Natural killer cell treated with Interleukin-12 subunit alpha and Interleukin-12 subunit beta and Interleukin-15 and Interleukin-18, amount 100 ng/mL, for 72 hours (primary cell): Measurements from ENCODE around the gene GRID2. TPM values are rescaled to one million over a fixed set of nuclear protein-coding genes. Genes with fewer than 3 reads are reported as not detected.

Experiments
- ATAC-seq, 2 donors: fragments of 150-1000 bp; cut with Tn5 transposase in 1 of 2; sonication (Bioruptor Pico), chemical (Tn5 transposase) in 1 of 2; 2 replicates each; pipeline ENCODE4 v1.10.0; 2021
- DNase-seq: peaks from one replicate; pipeline ENCODE4 v3.0.0; 2022; ENCODE audit warnings: low spot score
- H3K27ac Mint-ChIP-seq, 2 donors: 1 replicate in 1 of 2; 2 replicates in 1 of 2; pipeline ENCODE4 v1.8.0; 2022; ENCODE audit warnings: mixed read lengths in 2 of 2, mild to moderate bottlenecking in 1 of 2, moderate library complexity in 1 of 2
- H3K27me3 Mint-ChIP-seq, 2 donors: 1 replicate in 1 of 2; 2 replicates in 1 of 2; pipeline ENCODE4 v1.8.0; 2022; ENCODE audit warnings: mixed read lengths in 2 of 2
- H3K36me3 Mint-ChIP-seq: one replicate; pipeline ENCODE4 v1.8.0; 2022; ENCODE audit warnings: mixed read lengths
- H3K4me1 Mint-ChIP-seq, 2 donors: 1 replicate in 1 of 2; 2 replicates in 1 of 2; pipeline ENCODE4 v1.8.0; 2022; ENCODE audit warnings: low read depth in 2 of 2, mixed read lengths in 2 of 2, mild to moderate bottlenecking in 1 of 2
- H3K4me3 Mint-ChIP-seq: one replicate; pipeline ENCODE4 v1.8.0; 2022; ENCODE audit warnings: mixed read lengths
- H3K9me3 Mint-ChIP-seq: 2 replicates; pipeline ENCODE4 v1.8.0; 2022; ENCODE audit warnings: mixed read lengths
- total RNA-seq, 2 donors: library from RNA; stranded (reverse); gene quantifications; one replicate each; pipeline ENCODE4 v1.2.3, GENCODE V29; 2022

The GRID2 gene
- total RNA-seq, 2 donors from 2014 or later: not detected

- H3K27ac Mint-ChIP-seq: no peak overlapping the region
- H3K27me3 Mint-ChIP-seq: no peaks in the 10 kb centered on the region
- H3K9me3 Mint-ChIP-seq: peaks cover 3% of the 10 kb centered on the region
- no peak overlapping the region for H3K4me3 Mint-ChIP-seq
- peaks cover 6% of the 10 kb centered on the region for H3K36me3 Mint-ChIP-seq
- H3K4me1 Mint-ChIP-seq: no peaks in the 10 kb centered on the region
- ATAC-seq (no peak), DNase-seq (no peak)
These were observed 353.9 kb downstream of the GRID2 start for GRCh38 chr4:92657695-92658094.

- no peak for ATAC-seq
- Mint-ChIP-seq H3K27me3 (no peaks in the 10 kb centered on the region), H3K4me3 (no peak overlapping the region), H3K9me3 (peaks cover 3% of the 10 kb centered on the region), H3K4me1 (no peaks in the 10 kb centered on the region), H3K27ac (no peak overlapping the region), H3K36me3 (peaks cover 6% of the 10 kb centered on the region)
- DNase-seq: no peak
These were observed 354.6 kb downstream of the GRID2 start for GRCh38 chr4:92658318-92658717.

- Mint-ChIP-seq H3K4me3 (no peak overlapping the region), H3K27ac (no peak overlapping the region), H3K4me1 (no peaks in the 10 kb centered on the region), H3K9me3 (peaks cover 20% of the 10 kb centered on the region), H3K36me3 (no peaks in the 10 kb centered on the region), H3K27me3 (no peaks in the 10 kb centered on the region)
- no peak for DNase-seq
- ATAC-seq: no peak
These were observed 374.0 kb downstream of the GRID2 start for GRCh38 chr4:92677805-92678204.

GRCh38 chr4:92678292-92678691, 374.5 kb downstream of the GRID2 start:
- Mint-ChIP-seq H3K4me1 (no peaks in the 10 kb centered on the region), H3K27me3 (no peaks in the 10 kb centered on the region), H3K27ac (no peak overlapping the region), H3K36me3 (no peaks in the 10 kb centered on the region), H3K4me3 (no peak overlapping the region), H3K9me3 (peaks cover 20% of the 10 kb centered on the region)
- no peak for ATAC-seq
- no peak for DNase-seq

- no peak overlapping the region for H3K4me3 Mint-ChIP-seq
- no peaks in the 10 kb centered on the region for H3K27me3 Mint-ChIP-seq
- no peak overlapping the region for H3K27ac Mint-ChIP-seq
- no peaks in the 10 kb centered on the region for H3K4me1 Mint-ChIP-seq
- ATAC-seq (no peak), DNase-seq (no peak)
- no peaks in the 10 kb centered on the region for H3K36me3 Mint-ChIP-seq
- H3K9me3 Mint-ChIP-seq: peaks cover 20% of the 10 kb centered on the region
These were observed 375.4 kb downstream of the GRID2 start for GRCh38 chr4:92679149-92679548.

- Mint-ChIP-seq H3K27ac (no peak overlapping the region), H3K36me3 (peaks cover 7% of the 10 kb centered on the region), H3K9me3 (peaks cover 12% of the 10 kb centered on the region), H3K4me3 (no peak overlapping the region), H3K27me3 (no peaks in the 10 kb centered on the region), H3K4me1 (no peaks in the 10 kb centered on the region)
- ATAC-seq: no peak
- DNase-seq: no peak
These were observed 410.9 kb downstream of the GRID2 start for GRCh38 chr4:92714640-92715039.

GRCh38 chr4:92733231-92733630, 429.5 kb downstream of the GRID2 start:
- Mint-ChIP-seq H3K27ac (no peak overlapping the region), H3K9me3 (peaks cover 4% of the 10 kb centered on the region), H3K27me3 (no peaks in the 10 kb centered on the region), H3K4me3 (no peak overlapping the region), H3K36me3 (no peaks in the 10 kb centered on the region), H3K4me1 (no peaks in the 10 kb centered on the region)
- no peak for DNase-seq
- ATAC-seq: no peak

GRCh38 chr4:92735025-92735665, 431.4 kb downstream of the GRID2 start:
- ATAC-seq (no peak), DNase-seq (no peak)
- no peak overlapping the region for H3K27ac Mint-ChIP-seq
- H3K4me3 Mint-ChIP-seq: no peak overlapping the region
- peaks cover 4% of the 10 kb centered on the region for H3K9me3 Mint-ChIP-seq
- no peaks in the 10 kb centered on the region for H3K27me3 Mint-ChIP-seq
- H3K4me1 Mint-ChIP-seq: no peaks in the 10 kb centered on the region
- no peaks in the 10 kb centered on the region for H3K36me3 Mint-ChIP-seq

GRCh38 chr4:92760433-92760832, 456.7 kb downstream of the GRID2 start:
- no peak overlapping the region for H3K27ac Mint-ChIP-seq
- DNase-seq: no peak
- H3K27me3 Mint-ChIP-seq: no peaks in the 10 kb centered on the region
- no peaks in the 10 kb centered on the region for H3K4me1 Mint-ChIP-seq
- ATAC-seq: no peak
- H3K4me3 Mint-ChIP-seq: no peak overlapping the region
- H3K9me3 Mint-ChIP-seq: peaks cover 7% of the 10 kb centered on the region
- H3K36me3 Mint-ChIP-seq: no peaks in the 10 kb centered on the region

GRCh38 chr4:92776080-92776479, 472.3 kb downstream of the GRID2 start:
- ATAC-seq (no peak), DNase-seq (no peak)
- Mint-ChIP-seq H3K36me3 (peaks cover 4% of the 10 kb centered on the region), H3K4me1 (no peaks in the 10 kb centered on the region), H3K27me3 (no peaks in the 10 kb centered on the region), H3K27ac (no peak overlapping the region), H3K4me3 (no peak overlapping the region), H3K9me3 (peaks cover 19% of the 10 kb centered on the region)

- H3K27ac Mint-ChIP-seq: no peak overlapping the region
- no peaks in the 10 kb centered on the region for H3K36me3 Mint-ChIP-seq
- no peak for ATAC-seq
- no peaks in the 10 kb centered on the region for H3K27me3 Mint-ChIP-seq
- peaks cover 19% of the 10 kb centered on the region for H3K9me3 Mint-ChIP-seq
- no peak for DNase-seq
- H3K4me1 Mint-ChIP-seq: no peaks in the 10 kb centered on the region
- no peak overlapping the region for H3K4me3 Mint-ChIP-seq
These were observed 486.0 kb downstream of the GRID2 start for GRCh38 chr4:92789741-92790140.

GRCh38 chr4:92791871-92792440, 488.2 kb downstream of the GRID2 start:
- no peaks in the 10 kb centered on the region for H3K4me1 Mint-ChIP-seq
- H3K27ac Mint-ChIP-seq: no peak overlapping the region
- DNase-seq (no peak), ATAC-seq (no peak)
- H3K4me3 Mint-ChIP-seq: no peak overlapping the region
- H3K27me3 Mint-ChIP-seq: no peaks in the 10 kb centered on the region
- no peaks in the 10 kb centered on the region for H3K36me3 Mint-ChIP-seq
- peaks cover 24% of the 10 kb centered on the region for H3K9me3 Mint-ChIP-seq

GRCh38 chr4:92809381-92809780, 505.6 kb downstream of the GRID2 start:
- ATAC-seq: no peak
- no peaks in the 10 kb centered on the region for H3K36me3 Mint-ChIP-seq
- no peaks in the 10 kb centered on the region for H3K4me1 Mint-ChIP-seq
- no peak overlapping the region for H3K4me3 Mint-ChIP-seq
- DNase-seq: no peak
- peaks cover 4% of the 10 kb centered on the region for H3K9me3 Mint-ChIP-seq
- H3K27ac Mint-ChIP-seq: no peak overlapping the region
- no peaks in the 10 kb centered on the region for H3K27me3 Mint-ChIP-seq

GRCh38 chr4:92812652-92813051, 508.9 kb downstream of the GRID2 start:
- DNase-seq (no peak), ATAC-seq (no peak)
- Mint-ChIP-seq H3K9me3 (peaks cover 3% of the 10 kb centered on the region), H3K4me1 (no peaks in the 10 kb centered on the region), H3K4me3 (no peak overlapping the region), H3K27me3 (no peaks in the 10 kb centered on the region), H3K27ac (no peak overlapping the region), H3K36me3 (no peaks in the 10 kb centered on the region)

- H3K9me3 Mint-ChIP-seq: no peaks in the 10 kb centered on the region
These were observed 510.9 kb downstream of the GRID2 start for GRCh38 chr4:92814677-92815076.

More at GRCh38 chr4:92814677-92815076, 510.9 kb downstream of the GRID2 start:
- ATAC-seq: no peak
- no peak for DNase-seq
- H3K4me3 Mint-ChIP-seq: no peak overlapping the region
- no peaks in the 10 kb centered on the region for H3K27me3 Mint-ChIP-seq
- no peak overlapping the region for H3K27ac Mint-ChIP-seq
- H3K36me3 Mint-ChIP-seq: no peaks in the 10 kb centered on the region
- H3K4me1 Mint-ChIP-seq: no peaks in the 10 kb centered on the region
